ENCODE measurements around the gene KIF3B.

Gene KIF3B

DNA sequence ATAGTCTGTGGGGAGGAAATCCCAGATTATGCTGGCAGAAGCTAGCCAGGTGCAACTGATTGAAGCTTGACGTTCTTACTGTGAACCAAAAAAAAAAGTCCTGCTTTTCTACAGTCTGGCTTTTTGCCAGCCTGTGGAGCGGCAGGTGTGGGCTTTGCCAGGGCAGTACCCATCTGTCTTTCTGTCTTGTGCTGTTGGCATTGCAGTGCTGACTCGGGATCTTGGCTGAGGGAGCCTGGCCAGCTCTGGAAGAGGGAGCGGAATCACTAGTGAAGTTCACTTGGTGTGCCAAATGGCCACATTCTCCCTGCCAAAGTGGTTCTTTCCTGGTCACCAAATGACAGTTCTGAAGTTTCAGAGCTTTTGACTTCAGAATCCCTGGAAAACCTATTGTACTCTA, 5.0 kb downstream of the KIF3B start:
- Histone ChIP-seq H2BK5ac (ENCODE audit: low read depth, low read length, poor library complexity, severe bottlenecking) (no peak overlapping the region), H3K14ac (ENCODE audit: low read length in 2 of 2) (no peak overlapping the region), H2BK12ac (ENCODE audit: low read length in 2 of 2) (no peak overlapping the region), H3K9me3 (ENCODE audit: control insufficient read depth, low read length) (no peaks in the 10 kb centered on the region), H3K27me3 (ENCODE audit: control insufficient read depth in 1 of 2, insufficient read depth in 1 of 2, low read length in 2 of 2) (no peaks in the 10 kb centered on the region), H2AFZ (ENCODE audit: low read depth, low read length) (no peak overlapping the region), H4K91ac (ENCODE audit: low read length) (no peak overlapping the region), H3K4me1 (ENCODE audit: control insufficient read depth, insufficient read depth, low read depth, low read length) (peaks cover 8% of the 10 kb centered on the region), H3K23ac (ENCODE audit: low read length in 2 of 2) (no peak overlapping the region), H3K27ac (ENCODE audit: low read length, poor library complexity, severe bottlenecking) (no peak overlapping the region), H2BK15ac (ENCODE audit: low read depth, poor library complexity, severe bottlenecking) (no peak overlapping the region), H3K9ac (ENCODE audit: low read length) (no peak overlapping the region), H3K4me3 (ENCODE audit: insufficient read depth in 1 of 2, low read depth in 1 of 2, low read length in 2 of 2) (no peak overlapping the region), H3K4ac (ENCODE audit: low read depth in 1 of 2, low read length in 2 of 2) (no peak overlapping the region), H3K4me2 (ENCODE audit: low read length, poor library complexity, severe bottlenecking) (no peak overlapping the region), H2AK5ac (ENCODE audit: low read length, severe bottlenecking) (no peak overlapping the region), H4K8ac (ENCODE audit: low read length) (no peak overlapping the region), H2BK120ac (ENCODE audit: low read depth, low read length) (no peak overlapping the region), H3K18ac (ENCODE audit: low read depth in 1 of 2, low read length in 2 of 2) (no peak overlapping the region), H3K79me1 (replicated peaks; ENCODE audit: low read length, poor library complexity, severe bottlenecking) (peaks cover 59% of the 10 kb centered on the region), H3K36me3 (ENCODE audit: control insufficient read depth in 1 of 2, insufficient read depth in 2 of 2, low read depth in 1 of 2, low read length in 2 of 2) (peaks cover 3 to 15% of the 10 kb centered on the region in 2 experiments)
- no peak for DNase-seq
- WGBS = 98% methylated on average over 4 of the region's 4 CpGs

DNA sequence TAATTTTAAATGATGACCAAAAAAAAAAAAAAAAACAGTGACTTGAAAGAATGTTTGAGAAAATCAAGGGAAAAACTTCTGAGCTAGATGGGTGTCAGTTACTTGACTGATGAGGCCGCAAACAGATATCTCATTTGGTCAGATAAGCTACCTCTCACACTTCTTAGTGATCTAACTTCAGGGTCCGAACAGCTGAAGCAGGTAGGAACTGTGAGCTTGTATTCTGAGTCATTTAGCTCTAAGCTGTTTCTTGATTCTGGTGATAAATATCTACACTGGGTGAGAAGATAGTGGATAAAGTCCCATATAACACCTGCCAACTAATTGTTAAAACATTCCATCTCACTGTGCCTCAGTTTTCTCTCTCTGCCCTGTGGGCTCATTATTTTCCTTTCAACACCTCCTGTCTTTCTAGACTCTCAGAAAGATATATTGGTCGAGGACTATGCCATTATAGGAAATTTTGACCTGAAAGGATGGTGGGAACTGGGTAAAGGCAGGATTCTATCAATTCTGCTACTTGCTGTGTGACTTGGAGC, 7.7 kb downstream of the KIF3B start:
- Histone ChIP-seq H2AK5ac (ENCODE audit: low read length, severe bottlenecking) (no peak overlapping the region), H3K14ac (ENCODE audit: low read length in 2 of 2) (no peak overlapping the region), H4K8ac (ENCODE audit: low read length) (no peak overlapping the region), H3K9ac (ENCODE audit: low read length) (no peak overlapping the region), H2BK12ac (ENCODE audit: low read length in 2 of 2) (no peak overlapping the region), H3K79me1 (replicated peaks; ENCODE audit: low read length, poor library complexity, severe bottlenecking) (peaks cover 51% of the 10 kb centered on the region), H2BK5ac (ENCODE audit: low read depth, low read length, poor library complexity, severe bottlenecking) (no peak overlapping the region), H2BK15ac (ENCODE audit: low read depth, poor library complexity, severe bottlenecking) (no peak overlapping the region), H4K91ac (ENCODE audit: low read length) (no peak overlapping the region), H3K4me3 (ENCODE audit: insufficient read depth in 1 of 2, low read depth in 1 of 2, low read length in 2 of 2) (no peak overlapping the region), H3K23ac (ENCODE audit: low read length in 2 of 2) (no peak overlapping the region), H3K9me3 (ENCODE audit: control insufficient read depth, low read length) (no peaks in the 10 kb centered on the region), H3K27ac (ENCODE audit: low read length, poor library complexity, severe bottlenecking) (no peak overlapping the region), H3K4me2 (ENCODE audit: low read length, poor library complexity, severe bottlenecking) (no peak overlapping the region), H3K27me3 (ENCODE audit: control insufficient read depth in 1 of 2, insufficient read depth in 1 of 2, low read length in 2 of 2) (no peaks in the 10 kb centered on the region), H3K36me3 (ENCODE audit: control insufficient read depth in 1 of 2, insufficient read depth in 2 of 2, low read depth in 1 of 2, low read length in 2 of 2) (peaks cover 8 to 21% of the 10 kb centered on the region in 2 experiments), H3K4ac (ENCODE audit: low read depth in 1 of 2, low read length in 2 of 2) (no peak overlapping the region), H2BK120ac (ENCODE audit: low read depth, low read length) (no peak overlapping the region), H2AFZ (ENCODE audit: low read depth, low read length) (no peak overlapping the region), H3K4me1 (ENCODE audit: control insufficient read depth, insufficient read depth, low read depth, low read length) (peaks cover 2% of the 10 kb centered on the region), H3K18ac (ENCODE audit: low read depth in 1 of 2, low read length in 2 of 2) (no peak overlapping the region)
- WGBS = 60% methylated on average over 1 of the region's 3 CpGs
- DNase-seq = no peak

GRCh38 chr20:32285621-32286371, 8.3 kb downstream of the KIF3B start:
- no peak overlapping the region for H2BK15ac ChIP-seq (ENCODE audit: low read depth, poor library complexity, severe bottlenecking)
- WGBS = 75% methylated on average over 2 of the region's 4 CpGs
- no peak overlapping the region for H4K91ac ChIP-seq (ENCODE audit: low read length)
- H3K27ac ChIP-seq (ENCODE audit: low read length, poor library complexity, severe bottlenecking) = no peak overlapping the region
- H4K8ac ChIP-seq (ENCODE audit: low read length) = no peak overlapping the region
- no peak overlapping the region for H2BK120ac ChIP-seq (ENCODE audit: low read depth, low read length)
- no peaks in the 10 kb centered on the region for H3K9me3 ChIP-seq (ENCODE audit: control insufficient read depth, low read length)
- H3K9ac ChIP-seq (ENCODE audit: low read length) = no peak overlapping the region
- no peak overlapping the region for H2AFZ ChIP-seq (ENCODE audit: low read depth, low read length)
- H3K4me3 ChIP-seq (ENCODE audit: insufficient read depth in 1 of 2, low read depth in 1 of 2, low read length in 2 of 2) = no peak overlapping the region
- no peak overlapping the region for H3K4ac ChIP-seq (ENCODE audit: low read depth in 1 of 2, low read length in 2 of 2)
- H3K4me1 ChIP-seq (ENCODE audit: control insufficient read depth, insufficient read depth, low read depth, low read length) = peaks cover 2% of the 10 kb centered on the region
- no peak overlapping the region for H3K18ac ChIP-seq (ENCODE audit: low read depth in 1 of 2, low read length in 2 of 2)
- no peak overlapping the region for H3K4me2 ChIP-seq (ENCODE audit: low read length, poor library complexity, severe bottlenecking)
- H2BK12ac ChIP-seq (ENCODE audit: low read length in 2 of 2) = no peak overlapping the region
- H2AK5ac ChIP-seq (ENCODE audit: low read length, severe bottlenecking) = no peak overlapping the region
- no peaks in the 10 kb centered on the region for H3K27me3 ChIP-seq (ENCODE audit: control insufficient read depth in 1 of 2, insufficient read depth in 1 of 2, low read length in 2 of 2)
- H3K23ac ChIP-seq (ENCODE audit: low read length in 2 of 2) = no peak overlapping the region
- H2BK5ac ChIP-seq (ENCODE audit: low read depth, low read length, poor library complexity, severe bottlenecking) = no peak overlapping the region
- DNase-seq = peak; percentile 39
- peaks cover 54% of the 10 kb centered on the region for H3K79me1 ChIP-seq (replicated peaks; ENCODE audit: low read length, poor library complexity, severe bottlenecking)
- H3K14ac ChIP-seq (ENCODE audit: low read length in 2 of 2) = no peak overlapping the region
- peaks cover 8 to 20% of the 10 kb centered on the region in 2 experiments for H3K36me3 ChIP-seq (ENCODE audit: control insufficient read depth in 1 of 2, insufficient read depth in 2 of 2, low read depth in 1 of 2, low read length in 2 of 2)

GRCh38 chr20:32287231-32287638, 9.8 kb downstream of the KIF3B start:
- Histone ChIP-seq H2BK15ac (ENCODE audit: low read depth, poor library complexity, severe bottlenecking) (no peak overlapping the region), H3K9me3 (ENCODE audit: control insufficient read depth, low read length) (no peaks in the 10 kb centered on the region), H3K23ac (ENCODE audit: low read length in 2 of 2) (peak overlapping the region in 1 of 2 experiments; percentile 70), H3K14ac (ENCODE audit: low read length in 2 of 2) (no peak overlapping the region), H3K27me3 (ENCODE audit: control insufficient read depth in 1 of 2, insufficient read depth in 1 of 2, low read length in 2 of 2) (no peaks in the 10 kb centered on the region), H4K91ac (ENCODE audit: low read length) (no peak overlapping the region), H2AFZ (ENCODE audit: low read depth, low read length) (no peak overlapping the region), H4K8ac (ENCODE audit: low read length) (no peak overlapping the region), H3K4me2 (ENCODE audit: low read length, poor library complexity, severe bottlenecking) (no peak overlapping the region), H3K4me3 (ENCODE audit: insufficient read depth in 1 of 2, low read depth in 1 of 2, low read length in 2 of 2) (no peak overlapping the region), H2BK5ac (ENCODE audit: low read depth, low read length, poor library complexity, severe bottlenecking) (no peak overlapping the region), H3K9ac (ENCODE audit: low read length) (no peak overlapping the region), H2AK5ac (ENCODE audit: low read length, severe bottlenecking) (no peak overlapping the region), H2BK12ac (ENCODE audit: low read length in 2 of 2) (no peak overlapping the region), H3K4me1 (ENCODE audit: control insufficient read depth, insufficient read depth, low read depth, low read length) (peaks cover 2% of the 10 kb centered on the region), H3K27ac (ENCODE audit: low read length, poor library complexity, severe bottlenecking) (no peak overlapping the region), H3K79me1 (replicated peaks; ENCODE audit: low read length, poor library complexity, severe bottlenecking) (peaks cover 48% of the 10 kb centered on the region), H3K4ac (ENCODE audit: low read depth in 1 of 2, low read length in 2 of 2) (no peak overlapping the region), H3K36me3 (ENCODE audit: control insufficient read depth in 1 of 2, insufficient read depth in 2 of 2, low read depth in 1 of 2, low read length in 2 of 2) (peaks cover 5 to 12% of the 10 kb centered on the region in 2 experiments), H2BK120ac (ENCODE audit: low read depth, low read length) (no peak overlapping the region), H3K18ac (ENCODE audit: low read depth in 1 of 2, low read length in 2 of 2) (no peak overlapping the region)
- WGBS = 97% methylated on average over 5 of the region's 6 CpGs
- no peak for DNase-seq
